Neural cell (in vitro differentiated cells): ENCODE data around the gene NTHL1.

Source experiments
- CTCF ChIP-seq: fragments of 450-650 bp; IDR thresholded peaks from 2 replicates; pipeline ENCODE4 v1.5.1; 2014; ENCODE audit warnings: antibody characterized with exemption, mild to moderate bottlenecking, moderate library complexity; ENCODE audit not compliant: poor library complexity, severe bottlenecking
- EP300 ChIP-seq: fragments of 450-650 bp; conservative IDR thresholded peaks from 2 replicates; pipeline ENCODE4 v1.6.1; 2014; ENCODE audit warnings: antibody characterized with exemption, mild to moderate bottlenecking, moderate library complexity; ENCODE audit not compliant: poor library complexity, severe bottlenecking
- EZH2 ChIP-seq: fragments of 200-600, 300-800 bp; shearing (Covaris generic), sonication (generic); IDR thresholded peaks from 2 replicates; pipeline ENCODE4 v1.6.1; 2014; ENCODE audit warnings: antibody characterized with exemption, low read length, borderline replicate concordance, mild to moderate bottlenecking; ENCODE audit not compliant: insufficient read depth, poor library complexity, severe bottlenecking
- MXI1 ChIP-seq: fragments of 450-650 bp; conservative IDR thresholded peaks from 2 replicates; pipeline ENCODE4 v1.6.1; 2014; ENCODE audit warnings: antibody characterized with exemption, mild to moderate bottlenecking; ENCODE audit not compliant: poor library complexity, severe bottlenecking
- POLR2AphosphoS5 ChIP-seq: IDR thresholded peaks from 2 replicates; pipeline ENCODE4 v1.6.1; 2012
- RAD21 ChIP-seq: fragments of 450-650 bp; conservative IDR thresholded peaks from 2 replicates; pipeline ENCODE4 v1.6.1; 2014; ENCODE audit warnings: antibody characterized with exemption, mild to moderate bottlenecking, moderate library complexity
- REST ChIP-seq: IDR thresholded peaks from 2 replicates; pipeline ENCODE4 v1.6.1; 2012; ENCODE audit warnings: borderline replicate concordance
- SMC3 ChIP-seq: fragments of 450-650 bp; conservative IDR thresholded peaks from 2 replicates; pipeline ENCODE4 v1.6.1; 2014; ENCODE audit warnings: antibody characterized with exemption, mild to moderate bottlenecking, moderate library complexity; ENCODE audit not compliant: poor library complexity
- TAF1 ChIP-seq: IDR thresholded peaks from 2 replicates; pipeline ENCODE4 v1.6.1; 2012; ENCODE audit warnings: low read depth

GRCh38 chr16:2046893-2047329 is 723 bp downstream of the NTHL1 start:
- TF ChIP-seq CTCF (no peak), TAF1 (no peak), POLR2AphosphoS5 (no peak), EP300 (no peak), RAD21 (no peak), EZH2 (no peak), SMC3 (no peak), REST (no peak), MXI1 (no peak)
